ENCODE measurements around the gene GPD1.
"Not testable (repeated sequence)": the region's sequence is repeated elsewhere in the genome, so short reads cannot be mapped to it uniquely, and the experiment has no call there.

The GPD1 gene

GRCh38 chr12:50132505-50133135, 28.8 kb downstream of the GPD1 start:
- no peak for DNase-seq

- DNase-seq: no peak
Measured at GRCh38 chr12:50142993-50143392, 39.2 kb downstream of the GPD1 start.

GRCh38 chr12:50145439-50145838, 41.6 kb downstream of the GPD1 start:
- DNase-seq: no peak

GRCh38 chr12:50147281-50147680, 43.5 kb downstream of the GPD1 start:
- DNase-seq: no peak

- not testable (repeated sequence) for DNase-seq
Measured at GRCh38 chr12:50148011-50148410, 44.2 kb downstream of the GPD1 start.

- no peak for DNase-seq
Measured at GRCh38 chr12:50149311-50149710, 45.5 kb downstream of the GPD1 start.

GRCh38 chr12:50151047-50151687, 47.4 kb downstream of the GPD1 start:
- DNase-seq: no peak

- DNase-seq: not testable (repeated sequence)
Measured at GRCh38 chr12:50154947-50155346, 51.1 kb downstream of the GPD1 start.

- DNase-seq: no peak
Measured at GRCh38 chr12:50156641-50157040, 52.8 kb downstream of the GPD1 start.

- DNase-seq: no peak
Measured at GRCh38 chr12:50157259-50157658, 53.5 kb downstream of the GPD1 start.

- DNase-seq: no peak
Measured at GRCh38 chr12:50160643-50161042, 56.8 kb downstream of the GPD1 start.
